MV-4-11 (cell line): ENCODE data around the gene ITIH4.
"Not testable (repeated sequence)": the region's sequence is repeated elsewhere in the genome, so short reads cannot be mapped to it uniquely, and the experiment has no call there.

Source experiments
- DNase-seq: peaks from one replicate; lab custom pipeline; 2025; lab: John Stamatoyannopoulos, UW

Gene ITIH4

DNA sequence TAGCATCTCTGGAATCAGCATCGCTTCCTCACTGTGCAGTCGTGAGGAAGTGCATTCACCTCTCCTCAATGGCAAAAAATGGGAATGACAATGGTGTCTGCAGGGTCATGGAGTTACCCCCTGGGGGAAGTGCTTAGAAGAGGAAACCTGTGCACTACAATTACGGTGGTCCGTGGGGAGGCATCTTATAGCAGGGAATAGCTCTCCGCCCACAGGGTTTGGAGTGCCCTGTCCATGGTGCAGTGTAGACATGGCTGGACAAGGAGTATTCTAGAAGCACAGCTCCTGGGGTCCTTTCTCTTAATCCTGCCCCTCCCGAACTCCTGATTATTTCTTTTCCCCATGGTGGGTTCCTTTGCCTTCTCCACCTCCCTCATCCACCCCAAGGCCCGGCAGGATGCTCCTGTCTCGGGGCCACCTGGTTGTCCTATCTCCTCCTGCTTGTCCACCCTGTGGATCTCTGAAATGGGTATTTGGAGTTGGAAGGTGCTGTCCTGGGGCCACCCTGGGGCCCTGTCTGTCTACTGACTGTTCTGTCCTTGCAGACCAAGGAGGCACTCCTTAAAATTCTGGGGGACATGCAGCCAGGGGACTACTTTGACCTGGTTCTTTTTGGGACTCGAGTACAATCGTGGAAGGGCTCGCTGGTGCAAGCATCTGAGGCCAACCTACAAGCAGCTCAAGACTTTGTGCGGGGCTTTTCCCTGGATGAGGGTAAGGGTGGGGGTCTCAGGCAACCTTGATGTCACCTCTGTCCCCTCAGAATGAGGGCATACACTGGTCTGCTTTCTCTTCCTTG is 47.9 kb downstream of the ITIH4 start:
- DNase-seq = no peak

DNA sequence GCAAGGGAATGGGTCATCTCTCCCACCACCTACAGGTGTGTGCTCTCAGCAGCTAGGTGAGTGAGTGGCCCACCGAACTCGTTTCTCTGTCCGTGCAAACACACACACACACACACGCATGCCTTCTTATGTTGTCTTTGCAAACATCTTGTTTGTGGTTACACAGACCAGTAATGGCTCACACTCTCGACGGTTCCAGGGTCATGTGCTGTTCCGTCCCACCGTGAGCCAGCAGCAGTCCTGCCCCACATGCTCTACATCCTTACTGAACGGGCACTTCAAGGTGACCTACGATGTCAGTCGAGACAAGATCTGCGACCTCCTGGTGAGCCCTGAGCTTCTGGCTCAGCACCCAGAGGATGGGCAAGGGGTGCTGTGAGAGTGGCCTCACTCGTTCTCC is 48.7 kb downstream of the ITIH4 start:
- DNase-seq = no peak

DNA sequence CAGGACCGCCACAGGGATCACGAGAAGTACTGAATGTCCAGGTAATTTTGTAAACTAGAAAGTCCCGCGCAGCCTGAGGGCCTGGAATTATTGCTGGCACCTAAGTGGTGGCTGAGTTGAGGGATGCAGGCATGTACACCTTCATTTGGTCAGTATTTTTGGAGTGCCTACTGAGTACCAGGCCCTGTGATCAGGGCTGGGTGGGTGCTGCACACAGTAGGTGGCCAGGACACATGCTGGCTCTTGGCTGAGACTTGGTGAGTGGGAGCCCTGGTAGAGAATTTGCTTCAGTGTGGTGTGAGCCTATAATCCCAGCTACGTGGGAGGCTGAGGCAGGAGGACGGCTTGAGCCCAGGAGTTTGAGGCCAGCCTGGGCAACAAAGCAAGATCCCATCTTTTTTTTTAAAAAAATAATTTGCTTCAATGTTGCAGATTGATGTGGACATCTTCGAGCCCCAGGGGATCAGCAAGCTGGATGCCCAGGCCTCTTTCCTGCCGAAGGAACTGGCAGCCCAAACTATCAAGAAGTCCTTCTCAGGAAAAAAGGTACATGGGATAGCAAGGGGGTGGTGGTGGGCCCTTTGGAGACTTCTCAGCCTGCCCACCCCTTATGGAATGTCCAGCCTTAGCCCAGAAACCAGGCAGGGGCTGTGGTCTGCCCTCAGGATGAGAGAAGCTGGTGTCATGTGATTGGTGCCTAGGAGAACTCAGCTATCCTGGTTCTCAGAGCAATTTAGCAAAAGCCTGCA is 50.5 kb downstream of the ITIH4 start:
- no peak for DNase-seq

DNA sequence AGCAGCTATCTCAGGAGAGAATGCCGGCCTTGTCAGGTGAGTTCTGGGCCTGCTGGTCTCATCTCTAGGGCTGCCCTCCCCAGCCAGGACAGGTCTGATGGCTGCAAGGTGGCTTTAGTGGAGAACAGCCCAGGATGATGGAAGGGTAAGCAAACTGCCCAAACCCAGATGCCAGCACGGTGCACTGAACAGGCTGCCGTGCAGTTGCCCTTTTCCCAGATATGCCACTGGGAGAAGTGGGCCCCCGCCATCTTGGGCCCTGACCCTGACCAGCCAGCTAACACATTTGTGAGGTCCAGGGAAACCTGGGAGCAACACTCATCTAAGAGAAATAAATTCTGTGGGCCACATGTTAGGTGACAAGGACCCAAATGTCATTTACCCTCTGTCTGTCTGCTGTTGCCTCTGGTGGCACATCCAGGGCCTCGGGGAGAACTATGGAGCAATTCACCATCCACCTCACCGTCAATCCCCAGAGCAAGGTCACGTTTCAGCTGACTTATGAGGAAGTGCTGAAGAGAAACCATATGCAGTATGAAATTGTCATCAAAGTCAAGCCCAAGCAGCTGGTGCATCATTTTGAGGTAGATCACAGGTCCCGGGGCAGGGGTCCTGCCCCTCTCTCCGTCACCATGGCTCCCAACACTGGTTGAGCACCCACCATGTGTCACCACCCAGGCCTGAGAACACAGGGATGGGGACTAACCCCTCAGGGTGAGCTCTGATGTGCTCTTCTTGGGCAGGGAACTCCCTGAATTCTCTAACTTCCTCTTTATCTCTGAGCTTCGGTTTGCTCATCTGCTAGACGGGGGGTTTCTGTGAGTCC is 51.2 kb downstream of the ITIH4 start:
- DNase-seq = peak; percentile 82

DNA sequence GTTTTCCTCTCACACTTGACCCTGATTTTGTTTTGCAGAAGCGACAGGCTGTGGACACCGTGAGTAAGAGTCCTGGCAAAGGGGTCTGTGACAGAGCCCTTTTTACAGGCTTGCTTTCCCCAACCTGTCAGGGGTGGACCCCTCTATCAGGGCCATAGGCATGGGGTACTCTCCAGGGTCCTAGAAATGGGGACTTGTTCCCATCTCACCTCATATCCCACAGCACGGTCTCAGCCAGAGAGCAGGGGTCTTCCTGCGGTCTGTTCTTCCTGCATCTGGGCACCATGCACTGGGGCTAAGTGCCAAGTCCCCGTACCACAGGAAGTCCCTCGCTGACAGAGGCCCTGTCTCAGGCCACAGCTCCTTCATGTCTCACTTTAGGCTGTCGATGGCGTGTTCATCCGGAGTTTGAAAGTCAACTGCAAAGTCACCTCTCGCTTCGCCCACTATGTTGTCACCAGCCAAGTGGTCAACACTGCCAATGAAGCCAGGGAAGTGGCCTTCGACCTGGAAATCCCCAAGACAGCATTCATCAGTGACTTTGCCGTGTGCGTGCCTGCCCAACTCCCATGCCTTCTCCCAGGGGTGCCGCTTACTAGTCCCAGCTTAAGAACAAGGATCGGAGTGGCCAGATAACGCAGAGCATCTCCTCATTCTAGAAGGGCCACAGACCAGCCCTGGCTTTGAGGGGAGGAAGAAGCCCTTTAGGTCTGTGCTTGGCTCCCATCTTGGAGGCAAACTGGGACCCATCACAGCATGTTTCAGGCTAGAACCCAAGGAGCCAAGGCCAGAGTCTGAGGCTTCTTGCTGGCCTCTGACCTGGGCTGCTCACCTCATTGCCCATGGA is 52.3 kb downstream of the ITIH4 start:
- DNase-seq = no peak

DNA sequence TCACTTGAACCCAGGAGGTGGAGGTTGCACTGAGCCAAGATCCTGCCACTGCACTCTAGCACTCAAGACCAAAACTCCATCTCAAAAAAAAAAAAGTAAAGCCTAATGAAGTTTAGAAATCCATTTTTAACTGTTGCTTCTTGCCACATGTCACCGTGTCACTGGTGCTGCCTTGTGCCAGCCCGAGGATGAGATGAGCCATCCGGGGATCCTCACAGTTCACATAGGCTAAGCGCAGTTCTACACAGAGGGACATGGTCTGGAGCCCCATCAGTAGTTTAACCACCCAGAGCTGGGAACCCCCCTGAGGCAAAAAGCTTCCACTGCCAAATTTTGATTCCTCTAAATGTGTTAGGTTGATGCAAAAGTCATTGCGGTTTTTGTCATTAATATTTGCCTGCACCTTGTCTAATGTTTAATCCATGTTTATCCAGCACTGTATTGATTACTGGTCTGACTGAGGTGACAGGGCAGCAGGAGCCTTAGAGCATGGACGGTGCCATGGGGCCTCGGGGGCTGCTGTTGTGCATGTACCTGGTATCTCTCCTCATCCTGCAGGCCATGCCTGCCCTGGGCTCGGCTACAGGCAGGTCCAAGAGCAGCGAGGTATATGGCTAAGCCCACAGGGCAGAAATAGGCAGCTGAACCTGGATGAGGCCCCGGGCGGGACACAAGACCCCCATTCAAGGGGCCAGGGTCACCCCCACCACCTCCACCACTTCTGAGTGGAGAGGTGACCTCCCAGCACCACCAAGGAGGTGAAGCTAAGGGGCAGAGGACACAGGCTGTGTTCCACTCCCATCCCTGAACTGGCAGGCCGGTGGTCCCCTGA is 53.1 kb downstream of the ITIH4 start, which contains the start of gene ITIH1:
Gene ITIH1, plus strand, starts transcription at position 473 of the 832 bp plus-strand sequence. Its CDS starts 17 bp downstream, at position 490.
- no peak for DNase-seq

DNA sequence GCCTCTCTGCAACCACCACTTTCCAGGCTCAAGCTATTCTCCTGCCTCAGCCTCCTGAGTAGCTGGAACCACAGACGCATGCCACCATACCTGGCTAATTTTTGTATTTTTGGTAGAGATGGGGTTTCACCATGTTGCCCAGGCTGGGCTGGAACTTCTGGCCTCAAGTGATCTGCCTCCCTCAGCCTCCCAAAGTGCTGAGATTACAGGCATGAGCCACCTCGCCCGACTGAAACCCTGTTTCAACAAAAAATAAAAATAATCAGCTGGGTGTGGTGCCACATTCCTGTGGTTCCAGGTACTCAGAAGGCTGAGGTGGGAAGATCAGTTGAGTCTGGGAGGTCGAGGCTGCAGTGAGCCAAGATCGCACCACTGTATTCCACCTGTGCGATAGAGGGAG is 54.0 kb downstream of the ITIH4 start:
- not testable (repeated sequence) for DNase-seq

DNA sequence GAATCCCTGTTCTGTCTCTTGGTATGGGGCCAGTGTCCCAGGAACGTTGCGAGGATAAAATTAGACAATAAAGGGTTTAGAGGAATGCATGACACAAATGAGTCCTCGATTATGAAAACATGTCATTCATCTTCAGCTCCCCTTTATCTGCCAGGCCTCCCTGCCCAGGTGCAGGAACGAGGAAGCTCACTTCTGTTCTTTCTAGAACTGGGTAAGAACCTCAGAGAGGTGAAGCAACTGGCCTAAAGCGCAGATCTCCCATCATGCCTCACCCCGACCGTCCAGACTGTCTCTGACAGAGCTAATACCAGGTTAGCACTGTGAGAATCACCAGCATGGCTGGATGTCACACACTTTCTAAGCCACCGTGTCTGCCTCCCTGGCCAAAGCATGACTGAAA is 54.6 kb downstream of the ITIH4 start:
- DNase-seq = peak; percentile 15

DNA sequence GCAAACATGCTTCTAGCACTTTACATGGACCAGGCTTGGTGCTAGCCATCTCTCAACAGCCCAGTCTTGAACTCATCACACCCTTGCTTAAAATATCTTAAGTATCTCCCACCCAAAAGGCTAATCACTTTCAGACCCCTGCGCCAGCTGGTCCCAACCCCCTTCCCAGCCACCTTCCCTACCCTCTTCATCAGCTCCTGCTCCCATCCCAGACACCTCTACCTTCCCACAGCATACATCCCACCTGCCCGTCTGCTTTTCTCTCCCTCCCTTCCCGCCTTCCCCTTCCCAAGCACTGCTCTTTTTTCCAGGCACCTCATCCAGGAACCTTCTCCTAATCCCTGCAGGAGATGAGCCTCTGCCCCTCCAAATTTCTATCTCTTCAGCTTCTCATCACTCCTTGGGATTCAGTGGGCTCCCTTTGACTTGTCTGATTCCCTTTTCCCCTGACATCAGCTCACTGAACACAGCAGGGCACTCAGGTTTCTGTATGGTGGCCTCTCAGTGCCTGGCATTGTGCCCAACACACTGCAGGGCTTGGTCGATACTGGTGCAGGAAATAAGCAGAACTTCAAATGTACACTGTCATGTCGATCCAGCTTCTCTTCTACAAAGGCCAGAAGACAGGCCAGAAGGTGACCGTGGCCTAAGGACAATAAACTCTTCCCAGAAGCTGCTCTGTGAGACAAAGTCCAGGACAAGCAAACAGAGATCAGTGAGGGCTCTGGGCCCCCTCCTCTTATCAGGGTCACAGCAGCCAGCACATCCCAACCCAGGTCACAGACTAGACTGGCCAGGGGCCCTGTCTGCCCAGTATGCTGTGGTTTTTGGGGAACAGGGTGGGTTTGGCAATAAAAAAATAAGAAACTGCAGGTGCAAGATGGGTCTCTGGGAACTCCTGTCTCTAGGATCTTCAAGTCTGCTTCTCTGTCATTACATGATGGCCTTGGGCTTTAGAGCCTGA is 55.3 kb downstream of the ITIH4 start:
- DNase-seq = peak; percentile 8

DNA sequence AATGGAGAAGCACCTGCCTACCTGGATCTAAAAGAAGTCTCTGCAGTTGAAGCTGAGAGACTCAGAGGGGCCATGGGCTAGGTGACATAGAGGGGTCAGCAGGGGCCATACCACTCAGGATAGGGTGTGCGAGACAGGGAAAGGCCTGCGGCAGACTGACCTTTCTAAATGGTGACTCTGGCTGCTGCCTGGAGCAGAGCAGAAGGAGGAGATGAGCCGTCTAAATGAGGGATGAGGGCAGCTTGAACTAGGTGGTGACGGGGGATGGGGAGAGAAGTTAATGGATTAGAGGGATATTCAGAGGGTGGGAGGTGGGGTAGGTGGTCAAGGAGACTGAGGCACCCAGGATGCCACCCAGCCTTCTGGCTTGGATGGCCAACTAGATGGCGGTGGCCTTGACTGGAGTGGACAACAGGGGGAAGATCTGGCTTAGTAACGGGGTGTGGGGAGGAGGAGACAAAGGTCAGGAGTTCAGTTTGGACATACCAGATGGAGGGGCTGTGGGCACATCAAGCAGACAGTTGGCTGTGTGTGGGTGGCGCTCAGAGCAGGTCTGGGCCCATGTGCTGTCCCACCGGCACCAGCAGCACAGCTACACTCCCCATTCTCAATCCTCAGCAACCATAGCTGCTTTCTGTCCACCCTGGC is 56.3 kb downstream of the ITIH4 start:
- DNase-seq = no peak

DNA sequence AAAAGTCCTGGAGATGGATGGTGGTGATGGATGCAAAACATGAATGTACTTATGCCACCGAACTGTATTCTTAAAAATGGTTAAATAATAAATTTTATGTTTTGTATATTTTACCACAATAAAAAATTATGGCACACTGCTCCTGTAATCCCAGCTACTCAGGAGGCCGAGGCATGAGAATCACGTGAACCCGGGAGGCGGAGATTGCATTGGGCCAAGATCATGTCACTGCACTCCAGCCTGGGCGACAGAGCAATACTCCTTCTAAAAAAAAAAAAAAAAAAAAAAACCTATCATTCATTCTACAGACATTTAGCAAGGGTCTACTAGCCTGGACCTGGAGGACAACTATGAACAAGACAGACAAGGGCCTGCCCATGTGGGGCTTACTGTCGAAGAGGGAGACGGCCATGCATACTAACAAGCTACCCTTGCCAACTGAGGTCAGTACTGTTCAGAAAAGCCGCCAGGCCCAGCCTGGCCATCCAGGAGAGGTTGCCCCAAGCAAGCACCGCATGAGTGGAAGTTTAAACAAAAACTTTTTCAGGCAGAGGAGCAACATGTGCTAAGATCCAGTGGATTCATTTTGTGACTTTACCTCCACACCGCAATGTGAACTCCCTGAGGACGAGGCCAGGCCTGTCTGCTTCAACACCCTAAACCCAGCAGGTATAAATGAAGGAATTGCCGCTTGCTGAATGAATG is 57.0 kb downstream of the ITIH4 start:
- DNase-seq = no peak

DNA sequence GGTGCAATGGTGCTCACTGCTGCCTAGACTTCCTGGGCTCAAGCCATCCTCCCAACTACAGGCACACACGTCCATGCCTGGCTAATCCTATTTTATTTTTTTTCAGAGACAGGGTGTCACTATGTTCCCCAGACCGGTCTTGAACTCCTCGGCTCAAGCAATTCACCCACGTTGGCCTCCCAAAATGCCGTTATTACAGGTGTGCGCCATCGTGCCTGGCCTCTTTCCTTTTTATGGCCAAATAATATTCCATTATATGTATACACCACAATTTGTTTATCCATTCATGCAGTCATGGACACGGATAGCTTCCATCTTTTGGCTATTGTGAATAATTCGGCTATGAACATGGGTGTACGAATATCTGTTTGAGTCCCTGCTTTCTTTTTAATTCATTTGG is 58.8 kb downstream of the ITIH4 start:
- no peak for DNase-seq

DNA sequence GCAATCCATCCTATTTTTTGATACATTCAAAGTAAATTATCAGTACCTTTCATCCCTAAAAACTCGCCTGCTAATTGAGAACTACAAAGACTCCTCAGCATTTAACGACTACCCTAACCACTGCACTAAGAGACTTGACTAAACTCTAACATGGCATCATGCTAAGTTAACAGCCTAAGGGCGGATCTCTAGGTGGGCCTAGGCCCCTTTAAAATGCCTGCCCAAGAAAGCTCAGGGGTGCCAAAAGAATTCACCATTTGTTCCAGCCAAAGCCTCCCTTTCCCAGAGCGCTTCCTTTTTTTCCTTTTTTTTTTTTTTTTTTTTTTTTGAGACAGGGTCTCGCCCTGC is 59.2 kb downstream of the ITIH4 start:
- no peak for DNase-seq

DNA sequence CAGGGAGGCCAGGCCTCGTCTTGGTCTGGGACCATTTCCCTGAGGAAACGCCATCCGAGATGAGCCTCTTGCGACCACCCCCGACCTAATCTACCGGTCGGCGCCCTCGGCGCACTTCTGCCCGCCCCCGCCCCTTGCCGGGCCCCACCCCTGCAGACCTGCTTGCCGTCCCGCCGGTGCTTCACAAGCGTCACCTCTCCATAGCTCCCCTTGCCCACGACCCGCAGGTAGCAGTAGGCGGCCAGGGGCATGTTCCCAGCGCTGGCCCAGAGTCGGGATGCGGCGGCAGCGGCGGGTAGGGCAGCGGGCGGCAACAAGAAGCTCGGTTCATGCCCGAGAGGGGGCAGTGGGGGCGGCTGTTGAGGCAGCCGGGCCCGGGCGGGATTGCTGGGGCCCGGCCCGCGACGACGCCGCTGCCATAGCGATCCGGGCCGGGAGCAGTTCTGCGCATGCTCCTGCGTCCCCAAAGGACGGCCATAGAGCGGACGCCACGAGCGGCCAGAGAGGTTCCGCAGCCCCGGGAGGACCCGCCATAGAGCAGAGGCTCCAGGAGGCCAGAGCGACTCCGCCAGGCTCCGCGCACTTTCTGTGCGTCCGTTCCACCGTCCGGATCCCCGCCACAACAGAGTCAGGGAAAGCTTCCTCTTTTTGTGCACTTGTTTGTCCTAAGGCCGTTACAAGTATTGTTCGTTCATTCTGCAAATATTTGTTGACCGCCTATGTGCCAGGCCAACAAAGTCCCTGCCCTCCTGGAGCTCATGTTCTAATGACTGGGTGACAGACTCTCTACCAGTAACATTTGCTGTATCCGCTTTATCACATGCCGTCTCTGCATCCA is 59.8 kb downstream of the ITIH4 start, which contains the start of gene NEK4:
Gene NEK4, minus strand, starts transcription at position 445 of the 838 bp plus-strand sequence. Its CDS starts 194 bp downstream, at position 251.
- peak; percentile 95 for DNase-seq

DNA sequence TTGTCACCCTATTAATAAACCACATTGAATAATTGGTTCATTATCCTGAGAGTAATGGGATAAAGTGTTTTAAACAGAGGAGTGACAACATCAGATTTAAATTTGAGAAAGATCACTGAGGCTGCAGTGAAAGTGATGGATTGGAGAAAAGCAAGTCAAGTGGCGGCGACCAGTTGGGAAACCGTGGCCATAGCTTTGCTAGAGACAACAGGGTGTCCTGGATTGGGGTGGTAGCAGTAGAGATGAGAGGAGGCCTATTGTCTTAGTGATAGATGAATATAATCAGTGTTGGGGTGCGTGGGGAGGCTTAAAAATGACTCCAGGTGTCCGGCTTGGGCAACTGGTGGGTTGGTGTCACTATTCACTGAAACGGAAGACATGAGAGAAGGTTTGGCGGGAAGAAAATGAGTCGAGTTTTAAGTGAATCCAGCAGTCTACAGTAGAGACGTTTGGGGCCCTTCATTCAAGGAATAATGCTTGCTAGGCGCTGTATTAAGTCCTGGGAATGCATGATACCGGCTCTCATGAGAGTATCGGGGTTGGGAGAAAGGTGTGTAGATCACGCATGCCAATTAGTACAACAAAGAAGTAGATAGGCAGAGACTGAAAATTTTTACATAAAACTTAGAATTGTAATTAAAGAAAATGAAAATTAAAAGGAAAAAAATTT is 60.6 kb downstream of the ITIH4 start:
- peak; percentile 9 for DNase-seq

DNA sequence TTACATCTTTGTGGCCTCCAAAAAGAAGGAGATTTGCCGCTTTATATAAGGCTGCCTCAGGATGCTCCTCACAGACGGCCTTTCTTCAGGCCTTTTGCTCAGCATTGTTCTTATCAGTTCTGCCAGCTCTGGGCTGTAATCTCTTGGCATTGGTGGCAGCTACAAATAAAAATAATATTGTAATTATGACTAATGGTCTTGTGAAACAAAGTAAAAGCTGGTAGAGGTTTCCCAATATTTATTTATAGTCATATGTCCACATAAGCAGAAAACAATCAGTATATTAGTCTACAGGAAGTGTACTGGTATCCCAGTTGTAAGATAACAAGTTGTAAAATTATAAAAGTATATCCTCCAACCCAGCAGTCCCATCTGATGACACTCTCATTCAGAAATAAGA is 67.0 kb downstream of the ITIH4 start:
- peak; percentile 33 for DNase-seq
